AG04449 (cell line): ENCODE measurements around the gene MESP2.

Source experiments
- CTCF ChIA-PET: fragments of 350-600 bp; formaldehyde crosslinking; extraction: SDS; loops from one replicate; lab custom pipeline; 2021; ENCODE audit warnings: antibody characterized with exemption; lab: Yijun Ruan, JAX
- POLR2A ChIA-PET: fragments of 400-600, 350-600 bp; formaldehyde crosslinking; extraction: SDS; loops from one replicate; lab custom pipeline; 2020; ENCODE audit warnings: antibody characterized with exemption, inconsistent platforms; lab: Yijun Ruan, JAX
- DNase-seq: peaks from one replicate; pipeline ENCODE4 v3.0.0-alpha.2; 2010; ENCODE audit warnings: low read depth, low spot score
- H3K4me3 ChIP-seq: 2 replicates; pipeline ENCODE4 v1.5.1; 2011; ENCODE audit warnings: low read depth, mild to moderate bottlenecking, control low read depth, low read length
- CTCF ChIP-seq: IDR thresholded peaks from one replicate; pipeline ENCODE4 v1.5.1; 2011; ENCODE audit warnings: mild to moderate bottlenecking, moderate library complexity, low read length, control low read depth, inconsistent platforms; ENCODE audit not compliant: insufficient read depth; ENCODE audit errors: missing control alignments

MESP2 gene

GRCh38 chr15:89812011-89812846 lies 36.1 kb downstream of the MESP2 start:
- ChIA-PET POLR2A (interaction anchor here (0.6 to 0.7 kb wide), 2 partner anchors 9 to 305 kb away, joined by 3 to 5 read pairs; no protein-coding TSS in a partner anchor), CTCF (interaction anchor here (1.3 to 2.0 kb wide), 3 partner anchors 37 to 62 kb away, joined by 3 to 11 read pairs (median 5); partner anchors contain the start of gene MESP2)
- TF ChIP-seq CTCF, result no peak
- H3K4me3 ChIP-seq, result no peak overlapping the region
- no peak for DNase-seq

GRCh38 chr15:89812847-89813320 lies 36.8 kb downstream of the MESP2 start:
- no peak for TF ChIP-seq CTCF
- ChIA-PET CTCF (interaction anchor here (1.3 to 2.0 kb wide), 3 partner anchors 37 to 62 kb away, joined by 3 to 11 read pairs (median 5); partner anchors contain the start of gene MESP2), POLR2A (no interaction called here)
- H3K4me3 ChIP-seq, result peak overlapping the region; percentile 78
- no peak for DNase-seq

GRCh38 chr15:89813381-89814111 lies 37.4 kb downstream of the MESP2 start:
- ChIA-PET POLR2A (interaction anchor here (1.3 to 2.7 kb wide), 3 partner anchors 15 to 24 kb away, joined by 3 to 15 read pairs (median 10); no protein-coding TSS in a partner anchor), CTCF (interaction anchor here (1.2 to 2.0 kb wide), 3 partner anchors 61 to 73 kb away, joined by 3 to 16 read pairs (median 11); no protein-coding TSS in a partner anchor)
- DNase-seq, result no peak
- H3K4me3 ChIP-seq, result peak overlapping the region; percentile 78
- no peak for TF ChIP-seq CTCF

GRCh38 chr15:89814112-89814742 lies 38.1 kb downstream of the MESP2 start:
- no peak for DNase-seq
- TF ChIP-seq CTCF, result no peak
- H3K4me3 ChIP-seq, result peak overlapping the region; percentile 78
- ChIA-PET CTCF (interaction anchor here (0.7 to 1.6 kb wide), 3 partner anchors 60 to 74 kb away, joined by 3 to 16 read pairs (median 3); no protein-coding TSS in a partner anchor), POLR2A (interaction anchor here (0.7 to 2.7 kb wide), 6 partner anchors 8 to 60 kb away, joined by 3 to 15 read pairs (median 6); no protein-coding TSS in a partner anchor)

- DNase-seq, result no peak
- CTCF ChIA-PET, result interaction anchor here (2.0 kb wide), 1 partner anchor 21 kb away, joined by 5 read pairs; no protein-coding TSS in a partner anchor
- POLR2A ChIA-PET, result interaction anchor here (1.9 to 2.7 kb wide), 2 partner anchors 13 to 22 kb away, joined by 10 to 15 read pairs; no protein-coding TSS in a partner anchor
- no peak for TF ChIP-seq CTCF
- no peak overlapping the region for H3K4me3 ChIP-seq
Measured at GRCh38 chr15:89815769-89816168, 39.6 kb downstream of the MESP2 start.
